Hepatocyte (in vitro differentiated cells): ENCODE measurements around the gene SERINC5. TPM values are rescaled to one million over a fixed set of nuclear protein-coding genes. Genes with fewer than 3 reads are reported as not detected.

ENCODE experiments used
- DNase-seq: peaks from one replicate; pipeline ENCODE4 v3.0.0-alpha.2; 2016; ENCODE audit warnings: low spot score
- H2AFZ ChIP-seq: fragments of 200-600 bp; sonication (generic); 2 replicates; pipeline ENCODE4 v1.6.0; 2016; ENCODE audit warnings: antibody characterized with exemption, mild to moderate bottlenecking
- H3K27ac ChIP-seq: fragments of 200-600 bp; sonication (generic); 2 replicates; pipeline ENCODE4 v1.5.1; 2016; ENCODE audit warnings: mild to moderate bottlenecking
- H3K27me3 ChIP-seq: fragments of 200-600 bp; sonication (generic); 2 replicates; pipeline ENCODE4 v1.6.1; 2016
- H3K36me3 ChIP-seq: fragments of 200-600 bp; sonication (generic); replicated peaks from 2 replicates; pipeline ENCODE4 v1.5.1; 2016; ENCODE audit warnings: low read depth; ENCODE audit not compliant: insufficient read depth
- H3K4me1 ChIP-seq: fragments of 200-600 bp; sonication (generic); 2 replicates; pipeline ENCODE4 v1.5.1; 2016; ENCODE audit warnings: mild to moderate bottlenecking, moderate library complexity; ENCODE audit not compliant: insufficient read depth
- H3K4me2 ChIP-seq: fragments of 200-600 bp; sonication (generic); 2 replicates; pipeline ENCODE4 v1.6.0; 2016
- H3K4me3 ChIP-seq: fragments of 200-600 bp; sonication (generic); 2 replicates; pipeline ENCODE4 v1.5.1; 2016; ENCODE audit warnings: mild to moderate bottlenecking
- H3K79me2 ChIP-seq: fragments of 200-600 bp; sonication (generic); 2 replicates; pipeline ENCODE4 v1.6.0; 2017; ENCODE audit warnings: mild to moderate bottlenecking
- H3K9me2 ChIP-seq: fragments of 200-600 bp; sonication (generic); replicated peaks from 2 replicates; pipeline ENCODE4 v1.6.0; 2017; ENCODE audit warnings: mild to moderate bottlenecking; ENCODE audit not compliant: insufficient read depth
- H3K9me3 ChIP-seq: fragments of 200-600 bp; sonication (generic); 2 replicates; pipeline ENCODE4 v1.5.1; 2016; ENCODE audit warnings: low read depth, mild to moderate bottlenecking
- H4K20me1 ChIP-seq: fragments of 200-600 bp; sonication (generic); 2 replicates; pipeline ENCODE4 v1.6.0; 2016; ENCODE audit warnings: mild to moderate bottlenecking; ENCODE audit not compliant: insufficient read depth, poor library complexity, severe bottlenecking
- CTCF ChIP-seq: fragments of 200-600 bp; sonication (generic); IDR thresholded peaks from 2 replicates; pipeline ENCODE4 v1.5.1; 2016; ENCODE audit warnings: antibody characterized with exemption, mild to moderate bottlenecking; ENCODE audit not compliant: poor library complexity
- EZH2 ChIP-seq: fragments of 200-600 bp; sonication (generic); IDR thresholded peaks from 2 replicates; pipeline ENCODE4 v1.6.1; 2016; ENCODE audit warnings: antibody characterized with exemption, mild to moderate bottlenecking, borderline replicate concordance
- EZH2phosphoT487 ChIP-seq: fragments of 200-600 bp; sonication (generic); IDR thresholded peaks from one replicate; pipeline ENCODE4 v1.6.1; 2018; ENCODE audit warnings: antibody characterized with exemption, mild to moderate bottlenecking, low read depth, moderate library complexity; ENCODE audit not compliant: unreplicated experiment, severe bottlenecking
- WGBS: methylation state at CpG from one replicate; pipeline ENCODE4 v1.1.6; 2016; ENCODE audit warnings: low lambda C conversion rate; ENCODE audit errors: missing lambda C conversion rate; 5-methylcytosine and 5-hydroxymethylcytosine counted together
- polyA plus RNA-seq: library from polyadenylated mRNA; unstranded; fragments of >200 nt; fragmentation: Nextera tagmentation; extraction: Ambion mirVana; gene quantifications from 2 replicates; pipeline ENCODE4 v1.2.1, GENCODE V29; 2016
- total RNA-seq: library from RNA; depleted of rRNA; stranded (reverse); fragments of >200 nt; gene quantifications from 2 replicates; pipeline ENCODE4 v1.2.3, GENCODE V29; 2014

The SERINC5 gene
- total and polyA plus RNA-seq, 2 experiments from 2014 or later, result 19.3 to 70.2 TPM

GRCh38 chr5:80220245-80220897, 35.5 kb downstream of the SERINC5 start:
- Histone ChIP-seq H4K20me1 (peaks cover 10% of the 10 kb centered on the region), H3K9me3 (no peaks in the 10 kb centered on the region), H3K4me3 (no peak overlapping the region), H3K79me2 (peaks cover 94% of the 10 kb centered on the region), H3K4me2 (no peak overlapping the region), H3K4me1 (no peaks in the 10 kb centered on the region), H3K27ac (no peak overlapping the region), H3K27me3 (no peaks in the 10 kb centered on the region), H3K9me2 (no peaks in the 10 kb centered on the region), H3K36me3 (no peaks in the 10 kb centered on the region), H2AFZ (no peak overlapping the region)
- TF ChIP-seq EZH2phosphoT487 (no peak), CTCF (no peak), EZH2 (no peak)
- no peak for DNase-seq
- 90% methylated on average over 5 of the region's 5 CpGs for WGBS

- H3K79me2 ChIP-seq, result peaks cover 96% of the 10 kb centered on the region
- WGBS, result 79% methylated on average over 4 of the region's 4 CpGs
- H3K4me1 ChIP-seq, result no peaks in the 10 kb centered on the region
- no peaks in the 10 kb centered on the region for H3K36me3 ChIP-seq
- H3K9me3 ChIP-seq, result no peaks in the 10 kb centered on the region
- no peaks in the 10 kb centered on the region for H3K9me2 ChIP-seq
- no peak overlapping the region for H3K4me2 ChIP-seq
- no peak overlapping the region for H2AFZ ChIP-seq
- H3K27ac ChIP-seq, result no peak overlapping the region
- DNase-seq, result no peak
- no peak overlapping the region for H3K4me3 ChIP-seq
- H4K20me1 ChIP-seq, result peaks cover 11% of the 10 kb centered on the region
- TF ChIP-seq CTCF (no peak), EZH2 (no peak)
- no peaks in the 10 kb centered on the region for H3K27me3 ChIP-seq
These were observed 36.5 kb downstream of the SERINC5 start for GRCh38 chr5:80219391-80219790.

- Histone ChIP-seq H3K9me3 (no peaks in the 10 kb centered on the region), H3K4me1 (no peaks in the 10 kb centered on the region), H3K9me2 (no peaks in the 10 kb centered on the region), H3K36me3 (no peaks in the 10 kb centered on the region), H3K4me2 (no peak overlapping the region), H3K79me2 (peaks cover 96% of the 10 kb centered on the region), H3K27me3 (no peaks in the 10 kb centered on the region), H3K4me3 (no peak overlapping the region), H4K20me1 (peaks cover 11% of the 10 kb centered on the region), H2AFZ (no peak overlapping the region), H3K27ac (no peak overlapping the region)
- TF ChIP-seq EZH2phosphoT487, result no peak
- WGBS, result 85% methylated on average over 2 of the region's 2 CpGs
- no peak for DNase-seq
These were observed 38.2 kb downstream of the SERINC5 start for GRCh38 chr5:80217667-80218066.

- Histone ChIP-seq H3K4me2 (no peak overlapping the region), H3K4me3 (no peak overlapping the region), H3K9me2 (no peaks in the 10 kb centered on the region), H4K20me1 (peaks cover 11% of the 10 kb centered on the region), H3K4me1 (no peaks in the 10 kb centered on the region), H3K9me3 (no peaks in the 10 kb centered on the region), H3K79me2 (peaks cover 99% of the 10 kb centered on the region), H3K36me3 (no peaks in the 10 kb centered on the region), H3K27me3 (no peaks in the 10 kb centered on the region), H3K27ac (no peak overlapping the region), H2AFZ (no peak overlapping the region)
- WGBS, result 85% methylated on average over 12 of the region's 12 CpGs
- TF ChIP-seq EZH2 (no peak), EZH2phosphoT487 (no peak), CTCF (no peak)
- no peak for DNase-seq
These were observed 38.9 kb downstream of the SERINC5 start for GRCh38 chr5:80216753-80217596.
